B cell (primary cell): ENCODE measurements around the gene FBXO44.

Experiments
- CTCF ChIP-seq: fragments of 200-600 bp; IDR thresholded peaks from one replicate; pipeline ENCODE4 v1.8.0; 2022; ENCODE audit warnings: antibody characterized with exemption, mild to moderate bottlenecking
- EZH2 ChIP-seq: IDR thresholded peaks from 2 replicates; pipeline ENCODE4 v1.6.1; 2012; ENCODE audit warnings: borderline replicate concordance, low read depth, mild to moderate bottlenecking, moderate library complexity, low read length; ENCODE audit not compliant: insufficient read depth, poor library complexity, severe bottlenecking

GRCh38 chr1:11704194-11704529 is 49.5 kb downstream of the FBXO44 start:
- no peak for TF ChIP-seq CTCF
- TF ChIP-seq EZH2 = no peak
